ENCODE results near the gene UNKL. TPM values are rescaled to one million over a fixed set of nuclear protein-coding genes. Genes with fewer than 3 reads are reported as not detected.

The UNKL gene
- total RNA-seq, 1 donor from 2014 or later: 144 TPM

DNA sequence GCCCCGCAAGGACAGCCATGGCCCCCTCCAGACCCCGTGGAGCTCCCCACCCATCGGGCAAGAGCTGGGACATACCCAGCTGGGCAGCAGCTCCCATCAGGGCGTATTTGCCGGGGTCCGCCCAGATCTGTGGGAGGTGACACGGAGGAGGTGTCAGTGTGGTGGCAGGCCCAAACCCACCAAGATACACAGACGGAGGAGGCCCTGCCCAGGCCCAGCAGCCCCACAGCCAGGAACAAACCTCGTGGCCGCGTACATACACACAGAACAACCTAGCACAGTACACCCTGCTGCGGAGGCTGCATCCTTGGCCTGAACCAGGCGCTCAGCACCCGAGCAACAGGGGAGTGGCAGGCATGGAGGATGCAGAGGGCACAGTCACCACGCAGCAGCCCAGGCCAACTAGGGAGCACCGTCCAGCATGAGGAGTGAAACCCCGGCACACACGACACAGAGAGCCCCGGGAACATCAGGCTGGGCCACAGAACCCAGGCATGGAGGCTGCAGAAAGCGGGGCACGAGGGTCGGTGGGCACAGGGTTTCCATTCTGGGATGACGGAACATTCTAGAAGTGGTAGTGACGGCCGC lies 34.8 kb upstream of the UNKL start:
- no peak for DNase-seq (ENCODE audit: low spot score in 2 of 2)
- H3K4me3 ChIP-seq: no peak overlapping the region
- no peaks in the 10 kb centered on the region for H3K4me1 ChIP-seq
- no peaks in the 10 kb centered on the region for H3K27me3 ChIP-seq
- no peak overlapping the region for H3K27ac ChIP-seq
- H3K9me3 ChIP-seq: no peaks in the 10 kb centered on the region
- intact Hi-C loops (cut with DNase I): no loop called here
- H3K36me3 ChIP-seq: peaks cover 67 to 88% of the 10 kb centered on the region in 2 donors
- TF ChIP-seq, protein P1, sequence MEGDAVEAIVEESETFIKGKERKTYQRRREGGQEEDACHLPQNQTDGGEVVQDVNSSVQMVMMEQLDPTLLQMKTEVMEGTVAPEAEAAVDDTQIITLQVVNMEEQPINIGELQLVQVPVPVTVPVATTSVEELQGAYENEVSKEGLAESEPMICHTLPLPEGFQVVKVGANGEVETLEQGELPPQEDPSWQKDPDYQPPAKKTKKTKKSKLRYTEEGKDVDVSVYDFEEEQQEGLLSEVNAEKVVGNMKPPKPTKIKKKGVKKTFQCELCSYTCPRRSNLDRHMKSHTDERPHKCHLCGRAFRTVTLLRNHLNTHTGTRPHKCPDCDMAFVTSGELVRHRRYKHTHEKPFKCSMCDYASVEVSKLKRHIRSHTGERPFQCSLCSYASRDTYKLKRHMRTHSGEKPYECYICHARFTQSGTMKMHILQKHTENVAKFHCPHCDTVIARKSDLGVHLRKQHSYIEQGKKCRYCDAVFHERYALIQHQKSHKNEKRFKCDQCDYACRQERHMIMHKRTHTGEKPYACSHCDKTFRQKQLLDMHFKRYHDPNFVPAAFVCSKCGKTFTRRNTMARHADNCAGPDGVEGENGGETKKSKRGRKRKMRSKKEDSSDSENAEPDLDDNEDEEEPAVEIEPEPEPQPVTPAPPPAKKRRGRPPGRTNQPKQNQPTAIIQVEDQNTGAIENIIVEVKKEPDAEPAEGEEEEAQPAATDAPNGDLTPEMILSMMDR (IDR thresholded peaks at IDR 0.05): no peak

DNA sequence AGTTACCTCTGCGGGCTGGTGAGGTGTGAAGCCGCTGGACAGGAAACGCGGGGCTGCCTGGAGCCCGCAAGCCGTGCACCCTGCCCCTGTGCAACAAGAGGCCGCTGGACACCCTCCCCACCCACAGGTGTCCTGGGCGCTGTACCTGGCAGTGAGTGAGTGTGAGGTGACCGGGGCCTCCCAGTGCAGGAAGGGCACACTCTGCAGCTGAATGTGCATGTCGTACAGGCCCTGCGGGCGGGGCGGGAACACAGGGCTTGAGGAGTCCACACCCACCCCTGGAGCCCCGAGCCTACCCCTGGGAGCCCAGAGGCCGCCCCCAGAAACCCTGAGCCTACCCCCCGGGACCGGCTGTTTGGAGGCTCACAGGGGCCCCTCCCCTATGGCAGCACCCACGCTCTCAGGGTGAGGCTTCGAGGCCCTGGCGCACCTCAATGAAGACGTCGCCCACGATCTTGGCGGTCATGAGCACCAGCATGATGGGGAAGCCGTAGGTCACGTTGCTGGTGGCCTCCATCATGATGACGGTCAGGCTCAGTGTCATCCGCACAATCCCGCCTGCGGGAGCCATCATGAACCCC lies 34.1 kb upstream of the UNKL start:
- H3K36me3 ChIP-seq: peaks cover 61 to 81% of the 10 kb centered on the region in 2 donors
- H3K27ac ChIP-seq: no peak overlapping the region
- DNase-seq (ENCODE audit: low spot score in 2 of 2): no peak
- intact Hi-C loops (cut with DNase I): no loop called here
- no peaks in the 10 kb centered on the region for H3K9me3 ChIP-seq
- H3K4me1 ChIP-seq: no peaks in the 10 kb centered on the region
- no peak overlapping the region for H3K4me3 ChIP-seq
- TF ChIP-seq, protein P1 (IDR thresholded peaks at IDR 0.05): no peak
- no peaks in the 10 kb centered on the region for H3K27me3 ChIP-seq

DNA sequence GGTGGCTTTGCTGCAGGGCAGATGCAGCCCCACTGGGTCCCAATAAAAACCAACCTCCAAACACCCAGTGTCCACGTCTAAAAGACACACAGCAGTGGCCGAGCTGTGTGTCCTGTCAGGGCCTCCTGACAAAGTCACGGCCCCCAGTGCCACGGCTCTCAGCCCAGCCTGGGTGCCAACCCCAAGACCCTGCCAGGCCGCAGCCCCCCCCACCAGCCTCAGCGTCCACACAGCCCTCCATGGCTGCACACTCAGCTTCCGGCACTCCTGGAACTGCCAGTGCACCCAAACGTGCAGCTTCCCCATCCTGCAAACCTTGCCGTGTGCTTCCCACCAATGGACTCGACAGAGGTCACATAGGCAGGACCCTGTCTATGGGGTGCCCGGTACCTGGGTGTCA lies 33.5 kb upstream of the UNKL start:
- peaks cover 54 to 74% of the 10 kb centered on the region in 2 donors for H3K36me3 ChIP-seq
- TF ChIP-seq, protein P1 (IDR thresholded peaks at IDR 0.05): no peak
- H3K27me3 ChIP-seq: no peaks in the 10 kb centered on the region
- H3K9me3 ChIP-seq: no peaks in the 10 kb centered on the region
- H3K4me3 ChIP-seq: no peak overlapping the region
- no peak overlapping the region for H3K27ac ChIP-seq
- no peak for DNase-seq (ENCODE audit: low spot score in 2 of 2)
- no peaks in the 10 kb centered on the region for H3K4me1 ChIP-seq
- intact Hi-C loops (cut with DNase I): no loop called here

DNA sequence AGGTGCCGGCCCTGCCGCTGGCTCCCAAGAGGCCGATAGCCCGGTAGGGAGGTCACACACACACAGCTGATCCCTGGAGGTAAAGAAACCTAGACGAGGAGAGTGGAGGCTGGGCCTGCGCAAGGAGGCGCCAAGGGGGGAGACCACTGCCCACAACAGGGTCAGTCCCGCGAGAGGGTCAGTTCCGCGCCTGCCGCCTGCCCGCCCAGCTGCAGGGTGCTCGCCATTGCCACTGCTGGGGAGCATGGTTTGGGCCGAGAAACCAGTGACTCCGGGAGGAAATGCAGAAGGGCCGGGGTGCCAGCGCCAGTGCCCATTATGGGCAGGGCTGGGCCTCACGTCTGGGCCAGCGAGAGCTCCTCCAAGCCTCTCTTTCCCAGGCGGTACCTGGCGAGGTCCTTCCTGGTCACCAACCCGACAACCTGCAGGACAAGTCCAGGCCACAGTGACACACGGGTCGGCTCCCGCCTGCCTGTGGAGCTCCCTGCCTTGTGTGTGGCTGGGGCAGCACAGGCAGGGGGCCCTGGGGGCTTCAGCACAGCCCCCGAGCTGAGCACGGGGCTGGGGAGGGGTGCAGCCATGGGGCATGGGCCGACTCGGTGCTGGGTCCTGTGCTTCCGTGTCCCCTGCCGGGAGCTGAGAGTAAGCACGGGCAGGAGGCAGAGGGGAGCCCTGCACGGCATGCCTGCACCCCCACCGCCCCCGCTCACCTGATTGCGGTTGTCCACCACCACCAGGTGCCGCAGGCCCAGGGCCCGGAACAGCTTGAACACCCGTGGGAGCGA lies 32.0 kb upstream of the UNKL start:
- TF ChIP-seq, protein P1 (IDR thresholded peaks at IDR 0.05): no peak
- peaks cover 42 to 60% of the 10 kb centered on the region in 2 donors for H3K36me3 ChIP-seq
- H3K27me3 ChIP-seq: no peaks in the 10 kb centered on the region
- H3K27ac ChIP-seq: no peak overlapping the region
- H3K4me1 ChIP-seq: no peaks in the 10 kb centered on the region
- no peak for DNase-seq (ENCODE audit: low spot score in 2 of 2)
- intact Hi-C loops (cut with DNase I): no loop called here
- H3K4me3 ChIP-seq: no peak overlapping the region
- no peaks in the 10 kb centered on the region for H3K9me3 ChIP-seq

DNA sequence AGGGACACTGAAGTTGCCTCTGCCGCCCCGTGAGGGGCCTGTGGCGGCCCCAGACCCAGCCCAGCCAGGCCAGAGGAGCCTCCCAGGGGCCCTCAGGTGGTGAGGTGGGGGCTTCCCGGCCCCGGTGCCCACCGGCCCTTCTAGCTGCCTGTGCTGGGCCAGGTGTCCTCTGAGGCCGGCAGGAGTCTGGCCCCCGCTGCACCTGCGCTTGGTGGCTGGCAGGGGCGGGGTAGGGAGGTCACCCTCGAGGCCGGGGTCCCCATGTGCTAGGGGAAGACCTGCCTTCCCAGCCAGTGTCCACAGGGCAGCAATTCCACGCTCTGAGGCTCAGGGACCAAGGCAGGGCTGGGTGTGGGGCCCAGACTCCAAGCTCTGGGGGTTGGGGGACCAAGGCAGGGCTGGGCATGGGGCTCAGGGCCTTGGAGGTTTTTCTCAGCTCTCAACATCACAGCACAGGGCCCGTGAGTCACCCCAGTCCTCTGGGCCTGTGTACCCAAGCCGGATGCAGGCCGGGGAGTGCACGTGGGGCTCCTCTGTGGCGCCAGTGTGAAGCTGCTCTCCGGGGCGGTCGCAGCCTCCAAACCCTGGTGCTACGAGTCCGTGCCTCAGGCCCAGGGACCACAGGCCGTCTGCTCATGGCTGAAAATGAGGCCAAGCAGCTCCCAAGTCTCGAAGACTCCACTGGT lies 31.2 kb upstream of the UNKL start:
- intact Hi-C loops (cut with DNase I): no loop called here
- H3K4me1 ChIP-seq: no peaks in the 10 kb centered on the region
- H3K27me3 ChIP-seq: no peaks in the 10 kb centered on the region
- no peak overlapping the region for H3K4me3 ChIP-seq
- no peak for DNase-seq (ENCODE audit: low spot score in 2 of 2)
- H3K9me3 ChIP-seq: no peaks in the 10 kb centered on the region
- peaks cover 33 to 51% of the 10 kb centered on the region in 2 donors for H3K36me3 ChIP-seq
- no peak overlapping the region for H3K27ac ChIP-seq
- TF ChIP-seq, protein P1 (IDR thresholded peaks at IDR 0.05): no peak

Data from ascending aorta (tissue), 2 donors.